Peyer's patch (tissue), 4 donors: ENCODE data around the gene FNBP1.

Experiments used
- CTCF ChIP-seq, 6 experiments: fragments of 450-650 bp in 4 of 6; fragments of 200-600 bp in 2 of 6; sonication (generic) in 1 of 6; IDR thresholded peaks; one replicate each; pipeline ENCODE4 v1.5.1; 2017 to 2019; ENCODE audit warnings: antibody characterized with exemption in 6 of 6, mild to moderate bottlenecking in 3 of 6, moderate library complexity in 1 of 6
- POLR2A ChIP-seq, 2 donors: fragments of 450-650 bp; IDR thresholded peaks; one replicate each; pipeline ENCODE4 v1.5.1; 2017; ENCODE audit warnings: antibody characterized with exemption in 2 of 2, mild to moderate bottlenecking in 2 of 2, moderate library complexity in 2 of 2

- no peak for TF ChIP-seq CTCF (IDR thresholded peaks at IDR 0.05)
- TF ChIP-seq POLR2A (IDR thresholded peaks at IDR 0.05): no peak
Measured at GRCh38 chr9:129989362-129989708, 53.7 kb downstream of the FNBP1 start.
